C4-2B (cell line): ENCODE measurements around the gene S100A16.

Source experiments
- CTCF ChIP-seq: fragments of 450-650 bp; conservative IDR thresholded peaks from 2 replicates; pipeline ENCODE4 v1.5.1; 2017; ENCODE audit warnings: mild to moderate bottlenecking
- ZFX ChIP-seq: fragments of 450-650 bp; IDR thresholded peaks from 2 replicates; pipeline ENCODE4 v1.6.1; 2017

DNA sequence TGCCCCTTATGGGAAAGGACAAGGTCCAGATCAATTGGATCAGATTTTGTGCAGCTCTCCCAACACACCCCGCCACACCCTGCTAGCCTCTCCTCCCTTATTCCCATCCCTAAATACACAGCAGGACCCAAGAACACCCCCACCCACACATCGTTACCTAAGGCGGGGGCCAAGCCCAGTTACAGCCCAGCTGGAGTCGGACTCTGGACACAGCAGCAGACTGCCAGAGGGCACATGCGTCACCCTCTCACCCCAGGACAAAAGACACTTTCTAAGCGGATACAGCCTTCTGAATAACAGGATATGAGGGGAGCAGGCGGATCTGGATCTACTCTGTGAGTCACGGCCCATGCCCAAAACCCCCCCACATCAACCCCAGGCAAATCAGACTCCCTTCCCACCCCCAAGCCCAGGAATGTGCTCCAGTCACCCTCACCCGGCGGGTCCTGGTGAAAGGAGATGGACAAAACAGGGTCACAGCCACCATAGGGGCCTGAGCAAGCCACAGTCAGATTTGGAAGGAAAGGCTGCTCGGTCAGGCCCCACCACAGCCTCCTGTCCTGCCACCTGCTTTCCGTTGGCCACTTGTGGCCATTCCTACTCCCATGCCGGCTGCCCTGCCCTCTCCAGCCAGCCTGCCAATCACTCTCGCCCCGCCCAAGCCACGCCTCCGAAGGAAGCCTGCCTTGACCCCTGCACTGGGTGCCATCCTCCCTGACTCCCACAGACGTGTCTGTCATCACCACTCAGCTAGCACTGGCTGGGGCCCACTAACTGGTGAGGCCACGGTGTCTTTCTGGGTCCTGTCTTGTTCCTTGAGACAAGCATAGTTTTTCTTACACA is 4.0 kb downstream of the S100A16 start:
- TF ChIP-seq CTCF (no peak), ZFX (no peak)
